Neural progenitor cell (in vitro differentiated cells): Measurements from ENCODE around the gene WDPCP. TPM values are rescaled to one million over a fixed set of nuclear protein-coding genes. Genes with fewer than 3 reads are reported as not detected.
"Not testable (repeated sequence)": the region's sequence is repeated elsewhere in the genome, so short reads cannot be mapped to it uniquely, and the experiment has no call there.

ENCODE experiments used
- DNase-seq: peaks from one replicate; pipeline ENCODE4 v3.0.0-alpha.2; 2016; ENCODE audit warnings: low spot score
- H2AFZ ChIP-seq: fragments of 200-600 bp; sonication (generic); replicated peaks from 2 replicates; pipeline ENCODE4 v1.6.1; 2016; ENCODE audit warnings: antibody characterized with exemption
- H3F3A ChIP-seq: fragments of 200-600 bp; sonication (generic); 2 replicates; pipeline ENCODE4 v1.6.1; 2016; ENCODE audit warnings: antibody characterized with exemption, low read depth
- H3K27ac ChIP-seq: fragments of 200-600 bp; sonication (generic); 2 replicates; pipeline ENCODE4 v1.5.1; 2016; ENCODE audit warnings: mild to moderate bottlenecking
- H3K27me3 ChIP-seq: fragments of 200-600 bp; sonication (generic); 2 replicates; pipeline ENCODE4 v1.6.1; 2016; ENCODE audit warnings: mild to moderate bottlenecking, moderate library complexity
- H3K36me3 ChIP-seq: fragments of 200-600 bp; sonication (generic); 2 replicates; pipeline ENCODE4 v1.5.1; 2016
- H3K4me1 ChIP-seq: fragments of 200-600 bp; sonication (generic); 2 replicates; pipeline ENCODE4 v1.6.1; 2016; ENCODE audit warnings: mixed run types
- H3K4me2 ChIP-seq: fragments of 200-600 bp; sonication (generic); 2 replicates; pipeline ENCODE4 v1.6.1; 2016
- H3K4me3 ChIP-seq: fragments of 200-600 bp; sonication (generic); 2 replicates; pipeline ENCODE4 v1.5.1; 2016
- H3K79me2 ChIP-seq: fragments of 200-600 bp; sonication (generic); 2 replicates; pipeline ENCODE4 v1.6.1; 2016; ENCODE audit warnings: low read depth
- H3K9ac ChIP-seq: fragments of 200-600 bp; sonication (generic); 2 replicates; pipeline ENCODE4 v1.6.1; 2016
- H3K9me3 ChIP-seq: fragments of 200-600 bp; sonication (generic); 2 replicates; pipeline ENCODE4 v1.5.1; 2016; ENCODE audit warnings: low read depth
- H4K20me1 ChIP-seq: fragments of 200-600 bp; sonication (generic); 2 replicates; pipeline ENCODE4 v1.6.1; 2016; ENCODE audit warnings: low read depth
- H3K27ac Mint-ChIP-seq: 3 replicates; pipeline ENCODE4 v1.8.0; 2021; ENCODE audit warnings: mixed read lengths
- H3K27me3 Mint-ChIP-seq: 2 replicates; pipeline ENCODE4 v1.8.0; 2022; ENCODE audit warnings: low read depth, mild to moderate bottlenecking, inconsistent platforms, moderate library complexity, mixed read lengths; ENCODE audit not compliant: insufficient read depth
- H3K36me3 Mint-ChIP-seq: 3 replicates; pipeline ENCODE4 v1.8.0; 2021; ENCODE audit warnings: mixed read lengths
- H3K4me1 Mint-ChIP-seq: 3 replicates; pipeline ENCODE4 v1.8.0; 2021; ENCODE audit warnings: mixed read lengths
- H3K4me3 Mint-ChIP-seq: 3 replicates; pipeline ENCODE4 v1.8.0; 2021; ENCODE audit warnings: mild to moderate bottlenecking, moderate library complexity, mixed read lengths
- H3K9me3 Mint-ChIP-seq: 3 replicates; pipeline ENCODE4 v1.8.0; 2020; ENCODE audit warnings: mixed read lengths
- CTCF ChIP-seq: fragments of 200-600 bp; sonication (generic); IDR thresholded peaks from 2 replicates; pipeline ENCODE4 v1.5.1; 2017; ENCODE audit warnings: antibody characterized with exemption, mild to moderate bottlenecking
- EZH2 ChIP-seq: fragments of 200-600 bp; sonication (generic); IDR thresholded peaks from 2 replicates; pipeline ENCODE4 v1.6.1; 2017; ENCODE audit warnings: antibody characterized with exemption, mild to moderate bottlenecking, moderate library complexity
- EZH2phosphoT487 ChIP-seq: fragments of 200-600 bp; sonication (generic); IDR thresholded peaks from 2 replicates; pipeline ENCODE4 v1.6.1; 2017; ENCODE audit warnings: antibody characterized with exemption
- total RNA-seq: library from RNA; depleted of rRNA; stranded (reverse); fragments of >200 nt; gene quantifications from 2 replicates; pipeline ENCODE4 v1.2.3, GENCODE V29; 2015; ENCODE audit warnings: low replicate concordance

WDPCP gene
- total RNA-seq, 1 donor from 2014 or later: 11.4 TPM

- H3K4me1 Mint-ChIP-seq: no peaks in the 10 kb centered on the region
- Histone ChIP-seq H3K9me3 (no peaks in the 10 kb centered on the region), H3K4me1 (no peaks in the 10 kb centered on the region), H3K79me2 (no peaks in the 10 kb centered on the region), H3K27ac (no peak overlapping the region), H3K9ac (no peak overlapping the region), H3K4me2 (no peak overlapping the region), H2AFZ (no peak overlapping the region), H3K27me3 (no peaks in the 10 kb centered on the region), H3K4me3 (no peak overlapping the region), H4K20me1 (no peaks in the 10 kb centered on the region), H3F3A (no peaks in the 10 kb centered on the region), H3K36me3 (no peaks in the 10 kb centered on the region)
- no peak for DNase-seq
- no peaks in the 10 kb centered on the region for H3K27me3 Mint-ChIP-seq
- H3K36me3 Mint-ChIP-seq: no peaks in the 10 kb centered on the region
- no peaks in the 10 kb centered on the region for H3K9me3 Mint-ChIP-seq
- no peak overlapping the region for H3K27ac Mint-ChIP-seq
- H3K4me3 Mint-ChIP-seq: no peak overlapping the region
- no peak for TF ChIP-seq EZH2
- TF ChIP-seq EZH2phosphoT487: no peak
- TF ChIP-seq CTCF: no peak
Observed at GRCh38 chr2:63163161-63163820, 425.0 kb downstream of the WDPCP start.

DNA sequence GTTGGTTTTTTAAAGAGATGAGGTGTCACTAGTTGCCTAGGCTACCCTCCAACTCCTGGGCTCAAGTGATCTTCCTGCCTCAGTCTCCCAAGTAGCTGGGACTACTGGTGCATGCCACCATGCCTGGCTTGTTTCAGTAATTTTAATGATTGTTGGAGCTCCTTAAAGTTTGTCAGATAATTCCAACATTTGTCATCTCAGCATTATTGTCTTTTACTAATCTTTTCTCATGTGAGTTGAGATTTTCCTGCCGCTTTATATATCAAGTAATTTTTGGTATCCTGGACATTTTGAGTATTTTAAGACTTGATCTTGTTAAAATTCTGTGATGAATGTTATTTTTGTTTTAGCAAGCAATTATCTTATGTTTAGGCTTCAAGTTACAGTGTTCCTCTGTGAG, 429.0 kb downstream of the WDPCP start:
- Mint-ChIP-seq H3K4me1 (no peaks in the 10 kb centered on the region), H3K27me3 (no peaks in the 10 kb centered on the region)
- no peak for TF ChIP-seq EZH2phosphoT487
- no peak for TF ChIP-seq EZH2
- TF ChIP-seq CTCF: no peak

DNA sequence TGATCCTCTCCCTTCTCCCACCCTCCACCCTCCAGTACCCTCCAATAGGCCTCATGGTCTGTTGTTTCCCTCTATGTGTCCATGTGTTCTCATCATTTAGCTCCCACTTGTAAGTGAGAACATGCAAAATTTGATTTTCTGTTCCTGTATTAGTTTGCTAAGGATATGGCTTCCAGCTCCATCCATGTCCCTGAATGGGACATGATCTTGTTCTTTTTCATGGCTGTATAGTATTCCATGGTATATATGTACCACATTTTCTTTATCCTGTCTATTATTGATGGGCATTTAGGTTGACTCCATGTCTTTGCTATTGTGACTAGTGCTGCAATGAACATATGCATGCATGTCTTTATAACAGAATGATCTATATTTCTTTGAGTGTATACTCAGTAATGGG, 451.6 kb downstream of the WDPCP start:
- not testable (repeated sequence) for DNase-seq, H3F3A ChIP-seq, H3K9me3 ChIP-seq, H3K4me1 Mint-ChIP-seq, H3K4me3 Mint-ChIP-seq, H3K36me3 Mint-ChIP-seq, H3K4me2 ChIP-seq, H3K4me3 ChIP-seq, H3K9ac ChIP-seq, H3K27me3 ChIP-seq, H2AFZ ChIP-seq, H3K4me1 ChIP-seq, H3K27me3 Mint-ChIP-seq, H4K20me1 ChIP-seq, H3K27ac Mint-ChIP-seq, H3K79me2 ChIP-seq, H3K36me3 ChIP-seq, H3K27ac ChIP-seq
- peaks cover 44% of the 10 kb centered on the region for H3K9me3 Mint-ChIP-seq

More for the DNA sequence above, 429.0 kb downstream of the WDPCP start:
- no peak overlapping the region for H3K4me2 ChIP-seq
- no peak overlapping the region for H3K27ac Mint-ChIP-seq
- no peaks in the 10 kb centered on the region for H3K36me3 ChIP-seq
- H3K36me3 Mint-ChIP-seq: no peaks in the 10 kb centered on the region
- H3K4me1 ChIP-seq: no peaks in the 10 kb centered on the region
- no peak overlapping the region for H3K4me3 ChIP-seq
- H3K79me2 ChIP-seq: no peaks in the 10 kb centered on the region
- no peak overlapping the region for H3K9ac ChIP-seq
- H3K4me3 Mint-ChIP-seq: no peak overlapping the region
- no peaks in the 10 kb centered on the region for H3K9me3 Mint-ChIP-seq
- H3F3A ChIP-seq: no peaks in the 10 kb centered on the region
- no peaks in the 10 kb centered on the region for H4K20me1 ChIP-seq
- no peak overlapping the region for H2AFZ ChIP-seq
- H3K9me3 ChIP-seq: no peaks in the 10 kb centered on the region
- H3K27ac ChIP-seq: no peak overlapping the region
- no peak for DNase-seq
- no peaks in the 10 kb centered on the region for H3K27me3 ChIP-seq

GRCh38 chr2:63132020-63132419, 456.3 kb downstream of the WDPCP start:
- H3K27ac Mint-ChIP-seq: no peak overlapping the region

More at GRCh38 chr2:63132020-63132419, 456.3 kb downstream of the WDPCP start:
- no peaks in the 10 kb centered on the region for H3K4me1 Mint-ChIP-seq
- no peak overlapping the region for H3K4me3 Mint-ChIP-seq
- Histone ChIP-seq H4K20me1 (no peaks in the 10 kb centered on the region), H2AFZ (no peak overlapping the region), H3F3A (no peaks in the 10 kb centered on the region), H3K4me2 (no peak overlapping the region), H3K79me2 (no peaks in the 10 kb centered on the region), H3K9me3 (peaks cover 4% of the 10 kb centered on the region), H3K9ac (no peak overlapping the region), H3K27me3 (no peaks in the 10 kb centered on the region), H3K27ac (no peak overlapping the region), H3K4me3 (no peak overlapping the region), H3K4me1 (no peaks in the 10 kb centered on the region), H3K36me3 (no peaks in the 10 kb centered on the region)
- H3K36me3 Mint-ChIP-seq: no peaks in the 10 kb centered on the region
- H3K9me3 Mint-ChIP-seq: peaks cover 8% of the 10 kb centered on the region
- H3K27me3 Mint-ChIP-seq: peaks cover 4% of the 10 kb centered on the region
- TF ChIP-seq EZH2 (no peak), EZH2phosphoT487 (no peak), CTCF (no peak)
- no peak for DNase-seq
